ENCODE measurements around the gene FES. TPM values are rescaled to one million over a fixed set of nuclear protein-coding genes. Genes with fewer than 3 reads are reported as not detected.

FES gene
- total and polyA plus RNA-seq, 10 of the 15 experiments (the other 5 are each of a cell fraction or from before 2014, with no cell fraction given): 0.07 to 23.9 (median 9.9) TPM

DNA sequence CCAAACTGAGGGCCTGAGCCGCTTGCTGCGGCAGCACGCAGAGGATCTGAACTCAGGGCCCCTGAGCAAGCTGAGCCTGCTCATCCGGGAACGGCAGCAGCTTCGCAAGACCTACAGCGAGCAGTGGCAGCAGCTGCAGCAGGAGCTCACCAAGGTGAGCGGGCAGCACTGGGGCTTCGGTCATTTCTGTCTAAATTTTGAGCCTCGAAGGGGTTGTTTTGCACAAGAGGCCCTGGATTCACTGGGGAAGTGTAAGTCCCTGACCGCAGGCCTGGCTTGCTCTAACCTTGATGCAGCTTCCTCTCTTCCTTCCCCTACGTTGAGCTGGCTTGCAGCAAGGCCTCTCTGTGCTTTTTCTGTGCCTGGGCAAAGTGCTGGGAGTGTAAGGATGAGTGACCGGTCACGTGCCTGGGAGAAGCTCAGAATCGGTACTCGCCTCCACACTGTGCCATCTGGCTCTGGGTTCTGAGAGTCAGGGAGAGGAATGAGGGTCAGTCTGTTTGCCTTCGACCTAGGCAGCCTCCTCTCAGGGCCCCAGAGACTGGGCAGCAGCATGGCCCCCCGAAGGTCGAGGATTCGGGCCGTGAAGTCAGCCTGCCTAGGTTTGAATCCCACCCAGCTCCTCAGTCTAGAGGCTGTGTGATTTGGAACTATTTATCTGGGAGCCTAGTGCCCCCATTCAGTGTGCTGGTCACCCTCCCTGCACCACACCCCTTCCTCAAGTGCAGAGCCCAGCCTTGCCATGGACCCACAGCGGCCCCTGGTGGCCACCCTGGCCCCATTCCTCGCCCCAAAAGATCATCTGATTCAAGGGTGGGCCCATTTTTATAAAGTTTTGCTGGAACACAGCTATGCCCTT lies 1.4 kb downstream of the FES start (continued):
- TF ChIP-seq, protein P1, sequence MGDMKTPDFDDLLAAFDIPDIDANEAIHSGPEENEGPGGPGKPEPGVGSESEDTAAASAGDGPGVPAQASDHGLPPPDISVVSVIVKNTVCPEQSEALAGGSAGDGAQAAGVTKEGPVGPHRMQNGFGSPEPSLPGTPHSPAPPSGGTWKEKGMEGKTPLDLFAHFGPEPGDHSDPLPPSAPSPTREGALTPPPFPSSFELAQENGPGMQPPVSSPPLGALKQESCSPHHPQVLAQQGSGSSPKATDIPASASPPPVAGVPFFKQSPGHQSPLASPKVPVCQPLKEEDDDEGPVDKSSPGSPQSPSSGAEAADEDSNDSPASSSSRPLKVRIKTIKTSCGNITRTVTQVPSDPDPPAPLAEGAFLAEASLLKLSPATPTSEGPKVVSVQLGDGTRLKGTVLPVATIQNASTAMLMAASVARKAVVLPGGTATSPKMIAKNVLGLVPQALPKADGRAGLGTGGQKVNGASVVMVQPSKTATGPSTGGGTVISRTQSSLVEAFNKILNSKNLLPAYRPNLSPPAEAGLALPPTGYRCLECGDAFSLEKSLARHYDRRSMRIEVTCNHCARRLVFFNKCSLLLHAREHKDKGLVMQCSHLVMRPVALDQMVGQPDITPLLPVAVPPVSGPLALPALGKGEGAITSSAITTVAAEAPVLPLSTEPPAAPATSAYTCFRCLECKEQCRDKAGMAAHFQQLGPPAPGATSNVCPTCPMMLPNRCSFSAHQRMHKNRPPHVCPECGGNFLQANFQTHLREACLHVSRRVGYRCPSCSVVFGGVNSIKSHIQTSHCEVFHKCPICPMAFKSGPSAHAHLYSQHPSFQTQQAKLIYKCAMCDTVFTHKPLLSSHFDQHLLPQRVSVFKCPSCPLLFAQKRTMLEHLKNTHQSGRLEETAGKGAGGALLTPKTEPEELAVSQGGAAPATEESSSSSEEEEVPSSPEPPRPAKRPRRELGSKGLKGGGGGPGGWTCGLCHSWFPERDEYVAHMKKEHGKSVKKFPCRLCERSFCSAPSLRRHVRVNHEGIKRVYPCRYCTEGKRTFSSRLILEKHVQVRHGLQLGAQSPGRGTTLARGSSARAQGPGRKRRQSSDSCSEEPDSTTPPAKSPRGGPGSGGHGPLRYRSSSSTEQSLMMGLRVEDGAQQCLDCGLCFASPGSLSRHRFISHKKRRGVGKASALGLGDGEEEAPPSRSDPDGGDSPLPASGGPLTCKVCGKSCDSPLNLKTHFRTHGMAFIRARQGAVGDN (IDR thresholded peaks at IDR 0.05): peak; percentile 28; the same call in 1 of the 2 replicates
- TF ChIP-seq RAD21 (IDR thresholded peaks at IDR 0.05; ENCODE audit: insufficient read depth, low read depth, low read length): peak; percentile 99

DNA sequence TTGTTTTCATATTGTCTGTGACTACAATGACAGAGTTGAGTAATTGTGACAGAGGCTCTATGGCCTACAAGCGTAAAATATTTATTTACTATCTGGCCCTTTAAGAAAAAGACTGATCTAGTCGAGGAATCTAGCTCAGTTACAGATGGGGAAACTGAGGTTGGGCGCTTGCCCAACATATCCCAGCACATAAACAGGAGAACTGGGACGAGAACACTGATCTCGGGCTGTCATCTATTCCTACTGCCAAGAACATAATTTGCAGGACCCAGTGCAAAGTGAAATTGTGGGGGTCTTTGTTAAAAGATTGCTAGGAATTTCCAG lies 1.9 kb downstream of the FES start:
- in situ Hi-C loops (cut with MboI) (loop anchor here (5.0 kb wide), 2 partner anchors 239 to 564 kb away; no protein-coding TSS in a partner anchor), intact Hi-C loops (cut with micrococcal nuclease; ENCODE audit: unreplicated experiment) (loop anchor here (1.0 to 10.0 kb wide), 6 partner anchors 69 to 566 kb away; partner anchors contain the start of gene BLM)
- SMC1A ChIA-PET (ENCODE audit: uncharacterized antibody, unreplicated experiment): interaction anchor here (0.6 to 4.6 kb wide), 50 partner anchors 8 to 588 kb away, joined by 3 to 49 read pairs (median 5); partner anchors contain the start of genes HDDC3, MAN2A2 and UNC45A
- no TSS peak for BruUV-seq (replicated peaks)
- ATAC-seq: no peak
- TF ChIP-seq YY1 (IDR thresholded peaks at IDR 0.05; ENCODE audit: low read depth, low read length) (no peak), SREBF1 (IDR thresholded peaks at IDR 0.05; ENCODE audit: low read length) (no peak)
- TF ChIP-seq, protein P2, sequence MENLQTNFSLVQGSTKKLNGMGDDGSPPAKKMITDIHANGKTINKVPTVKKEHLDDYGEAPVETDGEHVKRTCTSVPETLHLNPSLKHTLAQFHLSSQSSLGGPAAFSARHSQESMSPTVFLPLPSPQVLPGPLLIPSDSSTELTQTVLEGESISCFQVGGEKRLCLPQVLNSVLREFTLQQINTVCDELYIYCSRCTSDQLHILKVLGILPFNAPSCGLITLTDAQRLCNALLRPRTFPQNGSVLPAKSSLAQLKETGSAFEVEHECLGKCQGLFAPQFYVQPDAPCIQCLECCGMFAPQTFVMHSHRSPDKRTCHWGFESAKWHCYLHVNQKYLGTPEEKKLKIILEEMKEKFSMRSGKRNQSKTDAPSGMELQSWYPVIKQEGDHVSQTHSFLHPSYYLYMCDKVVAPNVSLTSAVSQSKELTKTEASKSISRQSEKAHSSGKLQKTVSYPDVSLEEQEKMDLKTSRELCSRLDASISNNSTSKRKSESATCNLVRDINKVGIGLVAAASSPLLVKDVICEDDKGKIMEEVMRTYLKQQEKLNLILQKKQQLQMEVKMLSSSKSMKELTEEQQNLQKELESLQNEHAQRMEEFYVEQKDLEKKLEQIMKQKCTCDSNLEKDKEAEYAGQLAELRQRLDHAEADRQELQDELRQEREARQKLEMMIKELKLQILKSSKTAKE (IDR thresholded peaks at IDR 0.05; ENCODE audit: low read depth, poor library complexity, severe bottlenecking): peak; percentile 3
- no peak overlapping the region for H2AFZ ChIP-seq (ENCODE audit: control insufficient read depth, low read depth, low read length)
- no peak for DNase-seq (ENCODE audit: low read depth, low spot score)
- POLR2A ChIA-PET: interaction anchor here (0.9 to 1.6 kb wide), 3 partner anchors 44 to 238 kb away, joined by 3 to 6 read pairs (median 6); partner anchors contain the start of gene HDDC3
- H3K4me2 ChIP-seq (ENCODE audit: control insufficient read depth, insufficient read depth): no peak overlapping the region
- H3K27ac ChIP-seq (ENCODE audit: control insufficient read depth, insufficient read depth): no peak overlapping the region
- CTCF ChIA-PET: interaction anchor here (0.6 to 4.7 kb wide), 69 partner anchors 10 to 599 kb away, joined by 3 to 104 read pairs (median 5); partner anchors contain the start of genes BLM, FURIN, HDDC3 and UNC45A
- FAIRE-seq: no peak
- RAD21 ChIA-PET (ENCODE audit: unreplicated experiment): interaction anchor here (0.7 to 4.0 kb wide), 38 partner anchors 9 to 593 kb away, joined by 3 to 57 read pairs (median 5); partner anchors contain the start of genes BLM, HDDC3, MAN2A2 and UNC45A
- no peaks in the 10 kb centered on the region; the same call in 1 of the 2 replicates for H3K79me2 ChIP-seq (ENCODE audit: control insufficient read depth, insufficient read depth, low read length)
- peaks cover 19% of the 10 kb centered on the region for H3K4me1 ChIP-seq (ENCODE audit: control insufficient read depth, insufficient read depth, low read length)
- no peak overlapping the region for H3K4me3 ChIP-seq
- H3K36me3 ChIP-seq (ENCODE audit: control insufficient read depth in 2 of 2, insufficient read depth in 2 of 2, low read length in 1 of 2): peaks cover 0 to 7% of the 10 kb centered on the region in 2 experiments; a peak in 2 of 4 replicates
- no peak overlapping the region for H3K9ac ChIP-seq (ENCODE audit: control insufficient read depth, insufficient read depth, low read length)
- no peaks in the 10 kb centered on the region for H3K9me3 ChIP-seq (replicated peaks; ENCODE audit: control insufficient read depth, insufficient read depth, low read length)
- 1% methylated on average over 4 of the region's 5 CpGs for WGBS (ENCODE audit: insufficient coverage, insufficient replicate concordance, low lambda C conversion rate, missing lambda C conversion rate)
- no peaks in the 10 kb centered on the region for H4K20me1 ChIP-seq (ENCODE audit: control insufficient read depth, insufficient read depth)
- no peaks in the 10 kb centered on the region for H3K27me3 ChIP-seq (replicated peaks in 1 of 2; ENCODE audit: control insufficient read depth in 2 of 2, insufficient read depth in 2 of 2, low read length in 1 of 2)

All from GM12878 (cell line).